Body of pancreas (tissue), 4 donors: ENCODE measurements around the gene FCHSD2. TPM values are rescaled to one million over a fixed set of nuclear protein-coding genes. Genes with fewer than 3 reads are reported as not detected.

ENCODE experiments used
- ATAC-seq: fragments of 150-250 bp; one replicate; pipeline ENCODE4 v1.9.1; 2016
- DNase-seq, 4 donors: peaks; one replicate each; pipeline ENCODE4 v3.0.0-alpha.2; 2019
- H3K27ac ChIP-seq, 4 donors: fragments of 200-600 bp; sonication (generic); 1 replicate in 3 of 4; 2 replicates in 1 of 4; pipeline versions ENCODE4 v1.5.1 to v1.6.1; 2016 to 2019; ENCODE audit warnings: mild to moderate bottlenecking in 1 of 4, mixed read lengths in 1 of 4, moderate library complexity in 1 of 4
- H3K27me3 ChIP-seq, 2 donors: fragments of 200-600 bp; sonication (generic); one replicate each; pipeline ENCODE4 v1.6.0; 2016; ENCODE audit warnings: mild to moderate bottlenecking in 1 of 2
- H3K36me3 ChIP-seq, 2 donors: fragments of 200-600 bp; sonication (generic); replicated peaks in 1 of 2; 2 replicates each; pipeline ENCODE4 v1.5.1; 2016; ENCODE audit warnings: low read depth in 2 of 2; ENCODE audit not compliant: insufficient read depth in 1 of 2
- H3K4me1 ChIP-seq: fragments of 200-600 bp; sonication (generic); one replicate; pipeline ENCODE4 v1.6.0; 2016
- H3K4me3 ChIP-seq, 2 donors: fragments of 200-600 bp; sonication (generic); 1 replicate in 1 of 2; 2 replicates in 1 of 2; pipeline ENCODE4 v1.5.1; 2016 to 2019
- H3K9me3 ChIP-seq, 3 donors: fragments of 200-600 bp; sonication (generic); 1 replicate in 2 of 3; 2 replicates in 1 of 3; pipeline ENCODE4 v1.5.1; 2016
- POLR2A ChIP-seq, 3 donors: fragments of 450-650 bp; IDR thresholded peaks; one replicate each; pipeline ENCODE4 v1.6.1; 2016; ENCODE audit warnings: antibody characterized with exemption in 3 of 3, mild to moderate bottlenecking in 2 of 3
- WGBS, 2 donors: methylation state at CpG; one replicate each; pipeline ENCODE4 v1.1.5; 2017; 5-methylcytosine and 5-hydroxymethylcytosine counted together
- intact Hi-C: fragments of 100-400 bp; cut with DNase I; formaldehyde crosslinking; loops from one replicate; pipeline ENCODE4 v1.15.1; 2023
- total RNA-seq, 2 donors: library from RNA; depleted of rRNA; stranded (reverse); fragments of >200 nt; gene quantifications; one replicate each; pipeline ENCODE4 v1.1.0, GENCODE V29; 2016
- TF ChIP-seq, protein P1 (sequence below), 7 experiments: fragments of 450-650 bp in 4 of 7; fragments of 200-600 bp in 3 of 7; sonication (generic) in 3 of 7; IDR thresholded peaks; one replicate each; pipeline ENCODE4 v1.5.1; 2016 to 2019; ENCODE audit warnings: antibody characterized with exemption in 7 of 7

Gene FCHSD2
- total RNA-seq, 2 donors from 2014 or later = 7.3 to 8.0 TPM

DNA sequence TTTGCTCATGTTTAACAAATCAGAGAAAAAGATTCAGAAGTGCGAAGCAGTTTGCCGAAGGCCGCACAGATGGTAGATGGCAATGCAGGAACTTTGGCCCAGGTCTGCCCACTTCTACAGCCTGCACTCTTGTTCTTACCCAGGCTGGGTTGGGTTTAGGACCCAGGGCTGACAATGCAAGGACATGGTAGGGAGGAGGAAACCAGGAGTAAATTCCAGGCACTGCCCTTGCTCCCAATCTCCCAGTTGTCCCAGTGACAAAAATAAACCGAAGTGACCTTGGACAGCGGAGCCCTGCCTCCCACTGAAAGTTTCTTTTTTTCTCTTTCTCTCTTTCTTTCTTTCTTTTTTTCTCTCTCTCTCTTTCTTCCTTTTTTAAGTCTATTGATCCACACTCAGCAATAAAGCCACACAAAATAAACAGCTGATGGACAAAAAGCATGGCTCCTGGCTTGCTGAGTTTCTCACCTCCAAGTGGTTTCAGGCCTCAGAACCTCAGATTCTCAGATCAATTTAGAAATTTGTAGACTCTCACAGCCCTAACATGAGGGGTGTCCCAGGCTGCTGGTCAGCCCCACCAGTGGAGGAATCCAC lies 33.5 kb upstream of the FCHSD2 start:
- Histone ChIP-seq H3K4me3 (no peak overlapping the region), H3K27ac (peak overlapping the region in 3 of 4 donors; percentile 29 to 75 (median 70)), H3K27me3 (no peaks in the 10 kb centered on the region), H3K4me1 (peaks cover 46% of the 10 kb centered on the region), H3K9me3 (no peaks in the 10 kb centered on the region), H3K36me3 (no peaks in the 10 kb centered on the region)
- peak; percentile 69 for ATAC-seq
- DNase-seq = peak in 3 of 4 donors; percentile 49 to 66 (median 53)
- TF ChIP-seq POLR2A (IDR thresholded peaks at IDR 0.05) = no peak
- TF ChIP-seq, protein P1, sequence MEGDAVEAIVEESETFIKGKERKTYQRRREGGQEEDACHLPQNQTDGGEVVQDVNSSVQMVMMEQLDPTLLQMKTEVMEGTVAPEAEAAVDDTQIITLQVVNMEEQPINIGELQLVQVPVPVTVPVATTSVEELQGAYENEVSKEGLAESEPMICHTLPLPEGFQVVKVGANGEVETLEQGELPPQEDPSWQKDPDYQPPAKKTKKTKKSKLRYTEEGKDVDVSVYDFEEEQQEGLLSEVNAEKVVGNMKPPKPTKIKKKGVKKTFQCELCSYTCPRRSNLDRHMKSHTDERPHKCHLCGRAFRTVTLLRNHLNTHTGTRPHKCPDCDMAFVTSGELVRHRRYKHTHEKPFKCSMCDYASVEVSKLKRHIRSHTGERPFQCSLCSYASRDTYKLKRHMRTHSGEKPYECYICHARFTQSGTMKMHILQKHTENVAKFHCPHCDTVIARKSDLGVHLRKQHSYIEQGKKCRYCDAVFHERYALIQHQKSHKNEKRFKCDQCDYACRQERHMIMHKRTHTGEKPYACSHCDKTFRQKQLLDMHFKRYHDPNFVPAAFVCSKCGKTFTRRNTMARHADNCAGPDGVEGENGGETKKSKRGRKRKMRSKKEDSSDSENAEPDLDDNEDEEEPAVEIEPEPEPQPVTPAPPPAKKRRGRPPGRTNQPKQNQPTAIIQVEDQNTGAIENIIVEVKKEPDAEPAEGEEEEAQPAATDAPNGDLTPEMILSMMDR (IDR thresholded peaks at IDR 0.05) = no peak
- intact Hi-C loops = loop anchor here (5.0 to 10.0 kb wide), 2 partner anchors 251 to 343 kb away; no protein-coding TSS in a partner anchor
- WGBS, 2 donors = 44 to 56% methylated on average over 5 of the region's 5 CpGs

DNA sequence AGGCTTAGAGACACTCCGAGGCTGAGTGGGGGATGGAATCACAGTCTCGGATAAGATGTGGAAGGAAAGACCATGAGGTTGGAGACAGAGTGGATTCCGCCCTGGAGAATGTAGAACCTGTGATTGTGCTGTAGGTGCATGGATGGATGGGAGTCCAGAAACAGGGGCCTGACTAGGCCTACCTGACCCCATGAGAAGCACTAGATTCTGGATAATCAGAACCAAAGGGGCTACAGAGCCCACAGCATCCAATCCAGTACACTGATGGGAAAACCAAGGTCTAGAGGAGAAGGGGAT lies 32.3 kb upstream of the FCHSD2 start:
- ATAC-seq = no peak
- 91 to 94% methylated on average over 3 of the region's 3 CpGs for WGBS, 2 donors

DNA sequence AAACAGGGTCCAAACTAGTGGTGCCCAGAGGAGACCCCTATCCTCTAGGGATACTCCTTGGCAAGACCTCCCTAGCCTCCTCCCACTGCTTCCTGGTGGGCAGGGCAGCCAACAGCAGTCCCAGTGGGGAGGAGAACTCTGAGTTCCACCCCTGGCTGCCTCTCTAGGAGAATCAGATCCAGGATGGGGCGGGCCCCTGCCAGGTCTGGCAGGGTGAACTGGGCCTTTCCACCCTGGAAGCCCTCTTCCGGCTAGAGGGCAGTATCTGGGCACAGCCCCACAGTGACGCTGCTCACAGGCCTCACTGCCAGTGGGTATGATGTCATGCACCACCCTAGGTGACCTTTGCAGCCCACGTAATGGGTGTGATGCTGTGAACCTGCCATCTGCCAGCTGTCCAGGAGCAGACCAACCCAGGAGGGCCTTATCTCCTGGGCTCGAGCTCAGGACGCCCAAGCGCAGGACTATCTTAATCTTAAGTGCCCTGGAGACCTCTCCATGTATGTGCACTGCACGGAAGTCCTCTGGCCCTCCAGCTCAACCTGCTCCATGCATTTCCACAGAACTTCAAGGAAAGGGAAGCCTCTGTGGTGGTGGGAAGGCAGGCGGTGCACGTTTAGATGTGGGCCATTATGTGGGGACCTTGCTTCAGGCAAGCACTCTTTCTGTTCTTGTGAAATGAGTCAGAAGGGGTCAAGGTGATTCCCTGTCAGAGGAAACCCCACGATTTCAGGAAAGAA lies 31.8 kb upstream of the FCHSD2 start:
- intact Hi-C loops = loop anchor here (10.0 kb wide), 1 partner anchor 249 kb away; no protein-coding TSS in a partner anchor
- H3K4me3 ChIP-seq = no peak overlapping the region
- no peaks in the 10 kb centered on the region for H3K9me3 ChIP-seq
- H3K4me1 ChIP-seq = peaks cover 46% of the 10 kb centered on the region
- H3K27ac ChIP-seq = peak overlapping the region in 1 of 4 donors; percentile 49
- peak; percentile 42 to 78 (median 59) for DNase-seq
- no peaks in the 10 kb centered on the region for H3K27me3 ChIP-seq
- peak; percentile 31 for ATAC-seq
- TF ChIP-seq, protein P1 (IDR thresholded peaks at IDR 0.05) = peak in 1 of 7 experiments; percentile 12
- no peak for TF ChIP-seq POLR2A (IDR thresholded peaks at IDR 0.05)
- 44 to 57% methylated on average over 7 to 10 of the region's 11 CpGs for WGBS, 2 donors
- H3K36me3 ChIP-seq = no peaks in the 10 kb centered on the region

More for the DNA sequence above, 32.3 kb upstream of the FCHSD2 start:
- no peak for DNase-seq
- Histone ChIP-seq H3K9me3 (no peaks in the 10 kb centered on the region), H3K27ac (peak overlapping the region in 1 of 4 donors; percentile 49), H3K4me1 (peaks cover 46% of the 10 kb centered on the region), H3K4me3 (no peak overlapping the region), H3K36me3 (no peaks in the 10 kb centered on the region), H3K27me3 (no peaks in the 10 kb centered on the region)
- intact Hi-C loops = loop anchor here (10.0 kb wide), 1 partner anchor 250 kb away; no protein-coding TSS in a partner anchor
- TF ChIP-seq, protein P1 (IDR thresholded peaks at IDR 0.05) = no peak
- no peak for TF ChIP-seq POLR2A (IDR thresholded peaks at IDR 0.05)

DNA sequence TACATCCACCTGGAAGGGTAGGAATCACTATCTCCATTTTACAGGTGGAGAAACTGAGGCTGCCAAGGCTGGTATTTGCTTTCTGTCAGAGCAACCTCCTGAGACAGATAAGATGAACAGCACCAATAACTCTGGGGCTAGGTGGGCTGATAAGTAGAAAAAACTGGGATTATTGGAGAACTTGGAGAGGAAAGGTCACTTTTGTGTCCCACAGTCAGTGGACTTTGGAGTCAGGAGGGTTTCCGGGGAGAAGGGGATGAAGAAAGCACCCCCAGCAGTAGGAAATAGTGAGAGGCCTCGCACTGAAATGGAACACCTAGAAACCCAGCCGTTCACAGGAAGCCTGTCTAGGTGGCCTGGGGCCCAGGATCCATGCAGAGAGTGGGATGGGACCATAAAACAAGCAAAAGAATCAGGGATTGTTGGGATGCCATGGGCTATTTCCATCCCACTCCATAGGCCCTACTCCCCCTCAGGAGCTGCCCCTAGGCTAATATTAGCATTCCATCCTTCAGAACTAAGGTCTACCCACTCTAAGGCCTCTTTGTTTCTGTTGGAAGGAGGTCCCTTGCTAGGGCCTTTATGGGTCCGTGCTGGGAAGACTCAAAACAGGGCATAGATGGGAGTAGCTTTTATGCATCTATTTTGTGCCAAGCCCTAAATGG lies 31.0 kb upstream of the FCHSD2 start:
- no peak for DNase-seq
- intact Hi-C loops = loop anchor here (10.0 kb wide), 1 partner anchor 248 kb away; no protein-coding TSS in a partner anchor
- H3K9me3 ChIP-seq = no peaks in the 10 kb centered on the region
- peaks cover 44% of the 10 kb centered on the region for H3K4me1 ChIP-seq
- WGBS, 2 donors = 86 to 98% methylated on average over 4 of the region's 4 CpGs
- no peaks in the 10 kb centered on the region for H3K36me3 ChIP-seq
- no peaks in the 10 kb centered on the region for H3K27me3 ChIP-seq
- no peak overlapping the region for H3K4me3 ChIP-seq
- H3K27ac ChIP-seq = peak overlapping the region in 1 of 4 donors; percentile 49
- TF ChIP-seq, protein P1 (IDR thresholded peaks at IDR 0.05) = no peak
- TF ChIP-seq POLR2A (IDR thresholded peaks at IDR 0.05) = no peak
- ATAC-seq = no peak
